DND-41 (cell line): Measurements from ENCODE around the gene SLC39A11.

Experiments used
- ATAC-seq: fragments of 200-7000 bp; cut with Tn5 transposase; 3 replicates; pipeline ENCODE4 v1.9.1; 2021; ENCODE audit warnings: low read depth; ENCODE audit not compliant: insufficient read depth
- DNase-seq: peaks from one replicate; pipeline ENCODE4 v3.0.0-alpha.2; 2020
- H2AFZ ChIP-seq: 2 replicates; pipeline ENCODE4 v1.6.0; 2012; ENCODE audit warnings: low read depth, low read length
- H3K27ac ChIP-seq: 2 replicates; pipeline ENCODE4 v1.5.1; 2012; ENCODE audit warnings: low read length, inconsistent platforms
- H3K27me3 ChIP-seq: fragments of 200-600 bp; sonication (generic); 2 replicates; pipeline ENCODE4 v1.6.0; 2012; ENCODE audit warnings: low read length, mild to moderate bottlenecking, inconsistent platforms; ENCODE audit not compliant: insufficient read depth, poor library complexity
- H3K36me3 ChIP-seq: 2 replicates; pipeline ENCODE4 v1.5.1; 2012; ENCODE audit warnings: low read length, inconsistent platforms; ENCODE audit not compliant: insufficient read depth
- H3K4me1 ChIP-seq: 2 replicates; pipeline ENCODE4 v1.5.1; 2012; ENCODE audit warnings: mild to moderate bottlenecking, low read length; ENCODE audit not compliant: insufficient read depth
- H3K4me2 ChIP-seq: 2 replicates; pipeline ENCODE4 v1.6.0; 2012; ENCODE audit warnings: mild to moderate bottlenecking, moderate library complexity, low read length, inconsistent platforms; ENCODE audit not compliant: insufficient read depth
- H3K4me3 ChIP-seq, 2 experiments: fragments of 200-600 bp in 1 of 2; shearing (Covaris generic) in 1 of 2; 2 replicates each; pipeline ENCODE4 v1.5.1; 2012 to 2016; ENCODE audit warnings: inconsistent platforms in 2 of 2, low read length in 2 of 2, mild to moderate bottlenecking in 2 of 2, low read depth in 1 of 2, moderate library complexity in 1 of 2
- H3K79me2 ChIP-seq: 2 replicates; pipeline ENCODE4 v1.6.0; 2012; ENCODE audit warnings: low read length, inconsistent platforms; ENCODE audit not compliant: insufficient read depth
- H3K9ac ChIP-seq: 2 replicates; pipeline ENCODE4 v1.6.0; 2012; ENCODE audit warnings: low read depth, mild to moderate bottlenecking, inconsistent platforms, low read length, moderate library complexity
- H3K9me3 ChIP-seq: 2 replicates; pipeline ENCODE4 v1.5.1; 2012; ENCODE audit warnings: low read length, moderate library complexity, mild to moderate bottlenecking, inconsistent platforms; ENCODE audit not compliant: insufficient read depth, severe bottlenecking
- H4K20me1 ChIP-seq: 2 replicates; pipeline ENCODE4 v1.6.0; 2012; ENCODE audit warnings: low read length; ENCODE audit not compliant: insufficient read depth
- EZH2 ChIP-seq: IDR thresholded peaks from 3 replicates; pipeline ENCODE4 v1.6.1; 2012; ENCODE audit warnings: borderline replicate concordance, low read depth, mild to moderate bottlenecking, moderate library complexity, low read length, inconsistent platforms; ENCODE audit not compliant: severe bottlenecking
- TF ChIP-seq, protein P1 (sequence below): IDR thresholded peaks from 2 replicates; pipeline ENCODE4 v1.5.1; 2012; ENCODE audit warnings: borderline replicate concordance, low read length, moderate library complexity, mild to moderate bottlenecking; ENCODE audit not compliant: poor library complexity, severe bottlenecking; ENCODE audit errors: extremely low read depth

The SLC39A11 gene

DNA sequence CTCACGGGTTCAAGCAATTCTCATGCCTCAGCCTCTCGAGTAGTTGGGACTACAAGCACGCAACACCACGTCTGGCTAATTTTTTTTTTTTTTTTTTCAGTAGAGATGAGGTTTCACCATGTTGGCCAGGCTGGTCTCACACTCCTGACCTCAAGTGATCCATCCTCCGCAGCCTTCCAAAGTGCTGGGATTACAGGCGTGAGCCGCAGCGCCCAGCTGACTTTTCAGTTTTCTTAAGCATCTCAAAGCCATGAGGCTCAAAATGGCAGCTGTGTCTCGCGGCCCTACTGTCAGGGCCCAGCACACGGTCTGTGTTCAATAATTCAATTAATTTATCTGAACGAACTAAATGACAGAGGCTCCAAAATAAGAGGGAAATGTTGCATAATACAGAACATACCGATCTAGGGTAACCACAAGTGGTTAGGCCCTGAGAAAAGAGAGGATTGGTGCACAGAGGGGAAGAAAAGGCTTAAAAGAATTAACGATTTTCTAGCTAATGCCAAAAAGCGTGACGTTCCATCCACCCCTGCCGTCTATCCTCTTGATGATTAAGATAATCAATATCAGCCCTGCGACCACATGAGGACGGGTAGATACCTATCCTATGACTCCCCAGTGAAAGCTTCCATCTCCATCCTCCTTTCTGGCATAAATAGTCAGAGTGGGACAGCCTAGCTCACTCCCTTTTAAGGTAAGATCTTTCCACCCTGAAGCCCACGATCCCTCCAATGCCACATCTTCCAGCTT is 136.9 kb downstream of the SLC39A11 start:
- Histone ChIP-seq H3K27ac (no peak overlapping the region), H3K9ac (no peak overlapping the region), H3K36me3 (no peaks in the 10 kb centered on the region), H3K79me2 (no peaks in the 10 kb centered on the region), H3K4me3 (no peak overlapping the region), H3K4me1 (no peaks in the 10 kb centered on the region), H2AFZ (no peak overlapping the region), H4K20me1 (no peaks in the 10 kb centered on the region; the same call in 1 of the 2 replicates), H3K27me3 (no peaks in the 10 kb centered on the region), H3K9me3 (no peaks in the 10 kb centered on the region), H3K4me2 (no peak overlapping the region)
- ATAC-seq (no peak), DNase-seq (no peak)
- TF ChIP-seq, protein P1, sequence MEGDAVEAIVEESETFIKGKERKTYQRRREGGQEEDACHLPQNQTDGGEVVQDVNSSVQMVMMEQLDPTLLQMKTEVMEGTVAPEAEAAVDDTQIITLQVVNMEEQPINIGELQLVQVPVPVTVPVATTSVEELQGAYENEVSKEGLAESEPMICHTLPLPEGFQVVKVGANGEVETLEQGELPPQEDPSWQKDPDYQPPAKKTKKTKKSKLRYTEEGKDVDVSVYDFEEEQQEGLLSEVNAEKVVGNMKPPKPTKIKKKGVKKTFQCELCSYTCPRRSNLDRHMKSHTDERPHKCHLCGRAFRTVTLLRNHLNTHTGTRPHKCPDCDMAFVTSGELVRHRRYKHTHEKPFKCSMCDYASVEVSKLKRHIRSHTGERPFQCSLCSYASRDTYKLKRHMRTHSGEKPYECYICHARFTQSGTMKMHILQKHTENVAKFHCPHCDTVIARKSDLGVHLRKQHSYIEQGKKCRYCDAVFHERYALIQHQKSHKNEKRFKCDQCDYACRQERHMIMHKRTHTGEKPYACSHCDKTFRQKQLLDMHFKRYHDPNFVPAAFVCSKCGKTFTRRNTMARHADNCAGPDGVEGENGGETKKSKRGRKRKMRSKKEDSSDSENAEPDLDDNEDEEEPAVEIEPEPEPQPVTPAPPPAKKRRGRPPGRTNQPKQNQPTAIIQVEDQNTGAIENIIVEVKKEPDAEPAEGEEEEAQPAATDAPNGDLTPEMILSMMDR: no peak
- TF ChIP-seq EZH2: no peak

DNA sequence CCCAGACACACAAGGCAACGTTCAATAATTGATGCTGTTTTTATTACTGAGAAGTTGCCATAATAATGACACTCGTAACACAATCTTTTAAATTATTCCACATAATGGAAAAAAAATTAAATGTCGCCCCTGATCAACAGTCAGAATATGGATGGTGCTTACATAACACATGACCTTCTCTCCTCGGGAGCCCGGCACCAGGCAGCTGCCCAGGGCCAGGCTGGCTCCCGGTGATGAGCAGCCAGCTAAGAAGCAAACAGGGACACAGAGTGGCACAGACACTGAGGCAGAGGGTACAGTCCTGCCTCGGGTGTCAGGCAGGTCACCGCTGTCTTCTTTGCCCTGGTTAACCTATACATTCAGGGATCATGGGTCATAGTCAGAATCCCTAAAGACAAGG is 137.9 kb downstream of the SLC39A11 start:
- Histone ChIP-seq H3K4me2 (no peak overlapping the region), H3K79me2 (no peaks in the 10 kb centered on the region), H3K4me3 (no peak overlapping the region), H3K27me3 (no peaks in the 10 kb centered on the region), H2AFZ (no peak overlapping the region), H3K36me3 (no peaks in the 10 kb centered on the region), H3K9me3 (no peaks in the 10 kb centered on the region), H4K20me1 (no peaks in the 10 kb centered on the region; the same call in 1 of the 2 replicates), H3K27ac (no peak overlapping the region), H3K4me1 (no peaks in the 10 kb centered on the region), H3K9ac (no peak overlapping the region)
- TF ChIP-seq, protein P1: no peak
- TF ChIP-seq EZH2: no peak
- ATAC-seq: no peak
- no peak for DNase-seq

DNA sequence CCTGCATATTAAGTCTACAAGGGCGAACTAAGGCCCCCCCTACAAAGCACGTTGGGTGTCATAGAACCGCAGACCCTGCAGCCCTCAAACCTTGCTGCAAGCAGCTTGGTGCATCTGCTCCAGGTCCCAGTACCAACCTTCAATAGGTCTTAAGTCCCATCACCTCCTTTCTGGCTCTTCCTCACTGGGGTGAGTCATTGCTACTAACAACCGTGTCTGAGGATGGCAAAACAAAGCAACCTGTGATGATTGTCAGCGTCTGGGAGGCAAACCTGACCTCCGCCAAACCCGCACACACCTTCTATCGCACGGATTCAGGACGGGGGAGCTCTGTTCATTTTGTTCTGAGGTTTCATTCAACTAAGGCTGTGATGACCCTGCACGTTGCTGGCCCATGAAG is 138.9 kb downstream of the SLC39A11 start:
- H3K9ac ChIP-seq: no peak overlapping the region
- TF ChIP-seq, protein P1: no peak
- TF ChIP-seq EZH2: no peak
- no peak overlapping the region for H3K4me2 ChIP-seq
- no peaks in the 10 kb centered on the region for H3K4me1 ChIP-seq
- no peaks in the 10 kb centered on the region for H3K27me3 ChIP-seq
- ATAC-seq (no peak), DNase-seq (no peak)
- no peak overlapping the region for H2AFZ ChIP-seq
- H3K9me3 ChIP-seq: no peaks in the 10 kb centered on the region
- H3K4me3 ChIP-seq: no peak overlapping the region
- H3K79me2 ChIP-seq: no peaks in the 10 kb centered on the region
- H4K20me1 ChIP-seq: no peaks in the 10 kb centered on the region; the same call in 1 of the 2 replicates
- H3K27ac ChIP-seq: no peak overlapping the region
- no peaks in the 10 kb centered on the region for H3K36me3 ChIP-seq
